K562 (cell line): Measurements from ENCODE around the gene C14orf180. TPM values are rescaled to one million over a fixed set of nuclear protein-coding genes. Genes with fewer than 3 reads are reported as not detected.

Source experiments
- BCOR ChIP-seq: fragments of 450-650 bp; IDR thresholded peaks from 2 replicates; pipeline ENCODE4 v1.6.1; 2016
- CXXC5 ChIP-seq: fragments of 250-450 bp; sonication (Bioruptor Pico); IDR thresholded peaks from 2 replicates; pipeline ENCODE4 v1.8.0; 2022; ENCODE audit warnings: inconsistent platforms, mild to moderate bottlenecking, moderate library complexity
- EP300 ChIP-seq: IDR thresholded peaks from 2 replicates; pipeline ENCODE4 v1.6.1; 2012; ENCODE audit warnings: low read length, improper control_type of control experiment
- ESRRA ChIP-seq: fragments of 450-650 bp; IDR thresholded peaks from 2 replicates; pipeline ENCODE4 v1.6.1; 2014; ENCODE audit warnings: low read depth, mild to moderate bottlenecking, moderate library complexity, borderline replicate concordance
- FOXA1 ChIP-seq: fragments of 450-650 bp; IDR thresholded peaks from 2 replicates; pipeline ENCODE4 v1.6.1; 2016; ENCODE audit warnings: mild to moderate bottlenecking, borderline replicate concordance
- KLF6 ChIP-seq: fragments of 250-450 bp; sonication (Bioruptor Pico); IDR thresholded peaks from 2 replicates; pipeline ENCODE4 v1.4.0; 2020; ENCODE audit warnings: mild to moderate bottlenecking, moderate library complexity, borderline replicate concordance
- MEF2D ChIP-seq: conservative IDR thresholded peaks from 2 replicates; pipeline ENCODE4 v1.6.1; 2016; ENCODE audit warnings: low read depth, missing genetic modification characterization, missing compliant biosample characterization
- MYNN ChIP-seq, 2 experiments: sonication (generic); formaldehyde crosslinking in 1 of 2; IDR thresholded peaks; 2 replicates each; pipeline versions ENCODE4 v1.5.0 to v1.6.1; 2016 to 2020; ENCODE audit warnings: antibody characterized with exemption in 1 of 2, missing genetic modification reagents in 1 of 2
- RBBP5 ChIP-seq: fragments of 200-600 bp; sonication (generic); IDR thresholded peaks from 2 replicates; pipeline ENCODE4 v1.6.1; 2012; ENCODE audit warnings: borderline replicate concordance, mild to moderate bottlenecking, low read length, control low read depth, inconsistent platforms; ENCODE audit not compliant: insufficient read depth, poor library complexity, severe bottlenecking
- RCOR1 ChIP-seq, 2 experiments: IDR thresholded peaks; 2 replicates each; pipeline ENCODE4 v1.6.1; 2012; ENCODE audit warnings: low read depth in 2 of 2, low read length in 2 of 2, borderline replicate concordance in 1 of 2, improper control_type of control experiment in 1 of 2
- RNF2 ChIP-seq: sonication (generic); IDR thresholded peaks from 2 replicates; pipeline ENCODE4 v1.6.1; 2016
- SOX6 ChIP-seq: fragments of 450-650 bp; IDR thresholded peaks from 2 replicates; pipeline ENCODE4 v1.6.1; 2014; ENCODE audit warnings: mild to moderate bottlenecking
- ZBTB8A ChIP-seq: fragments of 450-650 bp; IDR thresholded peaks from 2 replicates; pipeline ENCODE4 v1.6.1; 2018; ENCODE audit warnings: mild to moderate bottlenecking, moderate library complexity; ENCODE audit not compliant: partially characterized antibody
- ZFP36 ChIP-seq: fragments of 150-350 bp; IDR thresholded peaks from 2 replicates; pipeline ENCODE4 v1.6.1; 2018; ENCODE audit warnings: low read length, low read depth; ENCODE audit not compliant: partially characterized antibody
- ZFX ChIP-seq: sonication (generic); formaldehyde crosslinking; IDR thresholded peaks from 2 replicates; pipeline ENCODE4 v1.8.0; 2022; ENCODE audit warnings: mild to moderate bottlenecking, missing genetic modification reagents, moderate library complexity
- ZNF644 ChIP-seq: fragments of 200-800 bp; sonication (Bioruptor generic); IDR thresholded peaks from 2 replicates; pipeline ENCODE4 v1.6.1; 2016; ENCODE audit warnings: low read depth, missing genetic modification characterization, missing compliant biosample characterization
- ZNF766 ChIP-seq: fragments of 200-800 bp; sonication (Bioruptor generic); conservative IDR thresholded peaks from 2 replicates; pipeline ENCODE4 v1.6.1; 2016; ENCODE audit warnings: missing genetic modification characterization, missing compliant biosample characterization
- polyA plus RNA-seq, 8 experiments: library from polyadenylated mRNA; depleted of rRNA in 4 of 8; stranded (reverse) in 5 of 8; unstranded in 3 of 8; fragments of >200 nt; fragmentation: Nextera tagmentation in 2 of 8; fragmentation: Illumina TruSeq in 1 of 8; extraction: Ambion mirVana in 2 of 8; extraction: Trizol in 1 of 8; gene quantifications; 2 replicates each; pipeline versions ENCODE4 v1.2.1 to v1.2.3, GENCODE V29; 2011 to 2014; ENCODE audit warnings: inconsistent platforms in 1 of 8, missing spikeins in 1 of 8
- total RNA-seq, 7 experiments: library from RNA; depleted of rRNA in 6 of 7; stranded (reverse); fragments of >200 nt in 6 of 7; fragmentation: Illumina TruSeq in 2 of 7; extraction: Trizol in 2 of 7; gene quantifications; 2 replicates each; pipeline versions ENCODE4 v1.2.1 to v1.2.3, GENCODE V29; 2011 to 2021; ENCODE audit warnings: low replicate concordance in 1 of 7
- TF ChIP-seq, protein P1 (sequence below): IDR thresholded peaks from 2 replicates; pipeline ENCODE4 v1.6.1; 2014; ENCODE audit warnings: antibody characterized with exemption
- TF ChIP-seq, protein P2 (sequence below): fragments of 450-650 bp; formaldehyde crosslinking; IDR thresholded peaks from 2 replicates; pipeline ENCODE4 v1.4.0; 2020; ENCODE audit warnings: mild to moderate bottlenecking, mixed read lengths
- TF ChIP-seq, protein P3 (sequence below): sonication (generic); formaldehyde crosslinking; IDR thresholded peaks from 2 replicates; pipeline ENCODE4 v1.5.0; 2020; ENCODE audit warnings: missing genetic modification reagents
- TF ChIP-seq, protein P4 (sequence below), 2 experiments: fragments of 450-650 bp; conservative IDR thresholded peaks; 2 replicates each; pipeline ENCODE4 v1.6.1; 2017; ENCODE audit warnings: mild to moderate bottlenecking in 2 of 2, moderate library complexity in 2 of 2
- TF ChIP-seq, protein P5 (sequence below): fragments of 250-450 bp; sonication (Bioruptor Pico); IDR thresholded peaks from 2 replicates; pipeline ENCODE4 v1.5.0; 2021

C14orf180 gene
- total and polyA plus RNA-seq, 9 of the 15 experiments (the other 6 are each of a cell fraction or from before 2014, with no cell fraction given) = not detected

DNA sequence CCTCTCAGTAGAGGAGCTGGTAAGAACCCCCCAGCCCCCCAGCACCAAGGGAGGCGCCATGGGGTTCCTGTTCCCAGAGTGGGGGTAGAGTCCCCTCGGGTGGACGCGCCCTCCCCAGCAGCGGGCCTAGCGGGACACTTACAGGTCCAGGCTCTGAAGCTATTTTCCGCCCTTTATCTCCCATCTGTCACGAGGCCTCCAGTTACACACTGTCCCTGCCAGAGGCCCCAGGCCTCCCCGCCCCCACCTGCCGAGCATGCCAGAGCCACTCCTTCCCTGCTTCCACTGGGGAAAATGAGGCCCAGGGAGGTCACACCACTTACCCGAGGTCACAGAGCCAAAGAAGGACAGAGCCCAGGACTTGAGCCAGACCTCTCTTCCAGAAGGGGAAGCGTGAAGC lies 3.1 kb downstream of the C14orf180 start (continued):
- TF ChIP-seq, protein P1, sequence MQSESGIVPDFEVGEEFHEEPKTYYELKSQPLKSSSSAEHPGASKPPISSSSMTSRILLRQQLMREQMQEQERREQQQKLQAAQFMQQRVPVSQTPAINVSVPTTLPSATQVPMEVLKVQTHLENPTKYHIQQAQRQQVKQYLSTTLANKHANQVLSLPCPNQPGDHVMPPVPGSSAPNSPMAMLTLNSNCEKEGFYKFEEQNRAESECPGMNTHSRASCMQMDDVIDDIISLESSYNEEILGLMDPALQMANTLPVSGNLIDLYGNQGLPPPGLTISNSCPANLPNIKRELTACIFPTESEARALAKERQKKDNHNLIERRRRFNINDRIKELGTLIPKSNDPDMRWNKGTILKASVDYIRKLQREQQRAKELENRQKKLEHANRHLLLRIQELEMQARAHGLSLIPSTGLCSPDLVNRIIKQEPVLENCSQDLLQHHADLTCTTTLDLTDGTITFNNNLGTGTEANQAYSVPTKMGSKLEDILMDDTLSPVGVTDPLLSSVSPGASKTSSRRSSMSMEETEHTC = peak; percentile 21; the same call in 1 of the 2 replicates
- TF ChIP-seq, protein P2, sequence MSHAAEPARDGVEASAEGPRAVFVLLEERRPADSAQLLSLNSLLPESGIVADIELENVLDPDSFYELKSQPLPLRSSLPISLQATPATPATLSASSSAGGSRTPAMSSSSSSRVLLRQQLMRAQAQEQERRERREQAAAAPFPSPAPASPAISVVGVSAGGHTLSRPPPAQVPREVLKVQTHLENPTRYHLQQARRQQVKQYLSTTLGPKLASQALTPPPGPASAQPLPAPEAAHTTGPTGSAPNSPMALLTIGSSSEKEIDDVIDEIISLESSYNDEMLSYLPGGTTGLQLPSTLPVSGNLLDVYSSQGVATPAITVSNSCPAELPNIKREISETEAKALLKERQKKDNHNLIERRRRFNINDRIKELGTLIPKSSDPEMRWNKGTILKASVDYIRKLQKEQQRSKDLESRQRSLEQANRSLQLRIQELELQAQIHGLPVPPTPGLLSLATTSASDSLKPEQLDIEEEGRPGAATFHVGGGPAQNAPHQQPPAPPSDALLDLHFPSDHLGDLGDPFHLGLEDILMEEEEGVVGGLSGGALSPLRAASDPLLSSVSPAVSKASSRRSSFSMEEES = peak; percentile 48
- peak; percentile 63 for TF ChIP-seq RBBP5
- peak; percentile 82 for TF ChIP-seq ZFX (CRISPR knock-in tag)
- peak; percentile 68; the same call in 1 of the 2 replicates for TF ChIP-seq MEF2D (tag)
- TF ChIP-seq FOXA1 = no peak
- peak; percentile 15; the same call in 1 of the 2 replicates for TF ChIP-seq ESRRA
- no peak for TF ChIP-seq MYNN (IDR thresholded peaks at IDR 0.05)
- no peak for TF ChIP-seq MYNN (CRISPR knock-in tag; IDR thresholded peaks at IDR 0.05)
- TF ChIP-seq KLF6 = 0 out of 2 replicates have a peak, but pooled peaks have one; percentile 41
- TF ChIP-seq, protein P3, sequence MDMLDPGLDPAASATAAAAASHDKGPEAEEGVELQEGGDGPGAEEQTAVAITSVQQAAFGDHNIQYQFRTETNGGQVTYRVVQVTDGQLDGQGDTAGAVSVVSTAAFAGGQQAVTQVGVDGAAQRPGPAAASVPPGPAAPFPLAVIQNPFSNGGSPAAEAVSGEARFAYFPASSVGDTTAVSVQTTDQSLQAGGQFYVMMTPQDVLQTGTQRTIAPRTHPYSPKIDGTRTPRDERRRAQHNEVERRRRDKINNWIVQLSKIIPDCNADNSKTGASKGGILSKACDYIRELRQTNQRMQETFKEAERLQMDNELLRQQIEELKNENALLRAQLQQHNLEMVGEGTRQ (CRISPR knock-in tag) = peak; percentile 28
- TF ChIP-seq BCOR = 0 out of 2 replicates have a peak, but pooled peaks have one; percentile 6
- TF ChIP-seq ZFP36 = peak; percentile 48
- TF ChIP-seq EP300 = peak; percentile 42; the same call in 1 of the 2 replicates
- TF ChIP-seq SOX6 = 0 out of 2 replicates have a peak, but pooled peaks have one; percentile 16
- TF ChIP-seq, protein P4, sequence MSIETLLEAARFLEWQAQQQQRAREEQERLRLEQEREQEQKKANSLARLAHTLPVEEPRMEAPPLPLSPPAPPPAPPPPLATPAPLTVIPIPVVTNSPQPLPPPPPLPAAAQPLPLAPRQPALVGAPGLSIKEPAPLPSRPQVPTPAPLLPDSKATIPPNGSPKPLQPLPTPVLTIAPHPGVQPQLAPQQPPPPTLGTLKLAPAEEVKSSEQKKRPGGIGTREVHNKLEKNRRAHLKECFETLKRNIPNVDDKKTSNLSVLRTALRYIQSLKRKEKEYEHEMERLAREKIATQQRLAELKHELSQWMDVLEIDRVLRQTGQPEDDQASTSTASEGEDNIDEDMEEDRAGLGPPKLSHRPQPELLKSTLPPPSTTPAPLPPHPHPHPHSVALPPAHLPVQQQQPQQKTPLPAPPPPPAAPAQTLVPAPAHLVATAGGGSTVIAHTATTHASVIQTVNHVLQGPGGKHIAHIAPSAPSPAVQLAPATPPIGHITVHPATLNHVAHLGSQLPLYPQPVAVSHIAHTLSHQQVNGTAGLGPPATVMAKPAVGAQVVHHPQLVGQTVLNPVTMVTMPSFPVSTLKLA (conservative IDR thresholded peaks at IDR 0.05) = peak in 1 of 2 experiments; percentile 50; a peak in 2 of 4 replicates
- peak; percentile 28 for TF ChIP-seq CXXC5 (CRISPR knock-in tag)
- peak in 1 of 2 experiments; percentile 46; a peak in 1 of 4 replicates for TF ChIP-seq RCOR1 (IDR thresholded peaks at IDR 0.05; ENCODE audit: borderline replicate concordance in 1 of 2, low read depth in 2 of 2, low read length in 2 of 2)
- 0 out of 2 replicates have a peak, but pooled peaks have one; percentile 27 for TF ChIP-seq ZNF644 (tag)
- peak; percentile 74; the same call in 1 of the 2 replicates for TF ChIP-seq RNF2
- TF ChIP-seq ZNF766 (CRISPR knock-in tag) = 0 out of 2 replicates have a peak, but pooled peaks have one; percentile 37
- TF ChIP-seq, protein P5, sequence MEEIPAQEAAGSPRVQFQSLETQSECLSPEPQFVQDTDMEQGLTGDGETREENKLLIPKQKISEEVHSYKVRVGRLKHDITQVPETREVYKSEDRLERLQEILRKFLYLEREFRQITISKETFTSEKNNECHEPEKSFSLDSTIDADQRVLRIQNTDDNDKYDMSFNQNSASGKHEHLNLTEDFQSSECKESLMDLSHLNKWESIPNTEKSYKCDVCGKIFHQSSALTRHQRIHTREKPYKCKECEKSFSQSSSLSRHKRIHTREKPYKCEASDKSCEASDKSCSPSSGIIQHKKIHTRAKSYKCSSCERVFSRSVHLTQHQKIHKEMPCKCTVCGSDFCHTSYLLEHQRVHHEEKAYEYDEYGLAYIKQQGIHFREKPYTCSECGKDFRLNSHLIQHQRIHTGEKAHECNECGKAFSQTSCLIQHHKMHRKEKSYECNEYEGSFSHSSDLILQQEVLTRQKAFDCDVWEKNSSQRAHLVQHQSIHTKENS (CRISPR knock-in tag) = no peak
- TF ChIP-seq ZBTB8A = no peak
